SH-SY5Y (cell line): Measurements from ENCODE around the gene TBX18.

Experiments used
- GATA2 ChIP-seq: IDR thresholded peaks from 2 replicates; pipeline ENCODE4 v1.6.1; 2011; ENCODE audit warnings: mild to moderate bottlenecking, low read depth, low read length
- GATA3 ChIP-seq: IDR thresholded peaks from 2 replicates; pipeline ENCODE4 v1.6.1; 2011; ENCODE audit warnings: low read depth, mild to moderate bottlenecking, low read length, moderate library complexity

GRCh38 chr6:84671183-84671582 lies 93.2 kb downstream of the TBX18 start:
- no peak for TF ChIP-seq GATA2
- no peak for TF ChIP-seq GATA3
